GM13977 (cell line): ENCODE measurements around the gene LYRM4.

Experiments used
- DNase-seq: peaks from one replicate; pipeline ENCODE4 v3.0.0; 2012; ENCODE audit warnings: low spot score
- CTCF ChIP-seq: IDR thresholded peaks from 2 replicates; pipeline ENCODE4 v1.5.1; 2012; ENCODE audit warnings: mild to moderate bottlenecking, control low read depth; ENCODE audit not compliant: insufficient read depth; ENCODE audit errors: extremely low read depth, missing control alignments
- in situ Hi-C: fragments of 300-500 bp; cut with MboI; formaldehyde crosslinking; loops from one replicate; pipeline ENCODE4 v1.12.0; 2022; ENCODE audit warnings: low sequenced_read_pairs, low pct_unique_long_range_greater_than_20kb, mixed read lengths, inconsistent platforms; ENCODE audit not compliant: unreplicated experiment

The LYRM4 gene

DNA sequence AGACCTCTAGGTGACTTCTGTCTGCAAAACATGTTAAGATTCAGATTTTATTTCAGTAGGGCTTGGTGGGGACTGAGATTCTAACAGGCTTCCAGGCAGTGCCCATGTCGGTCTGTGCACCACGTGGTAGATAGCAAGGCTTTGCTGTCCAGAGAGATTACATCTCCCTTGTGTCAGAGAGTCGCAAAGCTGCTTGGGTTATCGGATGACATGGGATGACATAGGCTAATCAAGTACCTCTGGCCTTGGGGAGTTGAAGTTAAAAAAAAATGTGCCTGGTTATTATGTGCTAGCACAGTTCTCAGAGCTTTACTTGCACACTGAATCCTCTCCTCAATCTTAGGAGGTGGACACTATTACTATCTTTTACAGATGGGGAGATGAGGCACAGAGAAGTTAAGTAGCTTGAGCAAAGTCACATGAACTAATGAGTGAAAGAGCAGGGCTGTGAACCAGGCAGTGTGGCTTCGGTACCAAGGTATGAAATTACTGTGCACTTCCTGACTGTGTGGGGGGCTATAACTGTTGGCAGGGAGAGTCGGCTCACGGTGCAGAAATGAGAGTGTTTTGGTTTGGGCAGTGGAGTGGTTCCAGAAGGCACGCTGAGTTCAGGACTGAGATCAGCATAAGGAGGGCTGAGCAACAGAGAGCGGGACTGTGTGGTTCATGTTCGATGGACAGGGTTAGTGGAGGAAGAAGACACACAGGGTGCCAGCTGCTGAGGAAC is 41.6 kb upstream of the LYRM4 start:
- TF ChIP-seq CTCF: peak; percentile 6
- DNase-seq: peak; percentile 48
- in situ Hi-C loops: no loop called here

DNA sequence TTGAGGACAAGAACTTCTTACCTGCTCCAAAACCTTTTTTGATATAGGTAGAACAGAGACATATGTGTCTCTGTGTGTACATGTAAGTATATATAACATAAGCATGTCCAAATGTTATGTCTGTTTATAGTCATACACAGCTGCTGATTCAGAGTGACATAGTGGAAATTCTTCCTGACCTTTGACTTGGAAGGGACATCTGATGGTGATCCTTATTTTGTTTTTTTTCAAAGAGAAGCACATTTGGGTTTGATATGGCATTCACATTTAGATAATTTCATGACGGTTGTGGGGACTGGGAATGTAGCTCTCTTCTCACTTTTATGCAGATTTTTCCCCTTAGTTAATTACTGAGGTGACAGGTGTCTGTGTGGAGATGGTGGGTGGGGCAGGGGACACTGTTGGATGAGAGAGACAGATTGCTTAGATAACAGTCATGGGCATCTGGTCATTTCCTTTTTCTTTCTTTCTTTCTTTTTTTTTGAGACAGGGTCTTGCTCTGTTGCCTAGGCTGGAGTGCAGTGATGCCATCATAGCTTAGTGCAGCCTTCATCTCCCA is 39.5 kb upstream of the LYRM4 start:
- in situ Hi-C loops: no loop called here

DNA sequence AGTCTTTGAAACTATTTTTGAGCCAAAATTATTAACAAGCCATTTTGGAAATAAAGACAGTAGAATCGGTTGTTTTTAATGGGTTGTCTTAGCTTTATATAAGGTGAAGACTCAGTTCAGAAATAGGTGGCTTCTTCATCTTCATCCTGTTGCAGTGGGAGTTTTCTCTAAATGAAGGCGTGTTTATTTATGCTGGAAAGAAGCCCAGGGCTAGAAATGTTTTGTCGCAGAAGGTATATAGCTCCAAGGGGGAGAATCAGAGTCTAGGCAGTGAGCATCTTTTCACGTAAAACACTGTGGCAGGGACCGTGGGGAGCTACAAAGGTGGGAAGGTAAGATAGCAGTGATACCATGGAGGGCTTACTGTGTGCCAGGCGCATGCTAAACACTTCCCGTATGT is 34.9 kb upstream of the LYRM4 start:
- no peak for TF ChIP-seq CTCF
- in situ Hi-C loops: no loop called here
- no peak for DNase-seq

More for the DNA sequence above, 39.5 kb upstream of the LYRM4 start:
- TF ChIP-seq CTCF: no peak
- DNase-seq: no peak

DNA sequence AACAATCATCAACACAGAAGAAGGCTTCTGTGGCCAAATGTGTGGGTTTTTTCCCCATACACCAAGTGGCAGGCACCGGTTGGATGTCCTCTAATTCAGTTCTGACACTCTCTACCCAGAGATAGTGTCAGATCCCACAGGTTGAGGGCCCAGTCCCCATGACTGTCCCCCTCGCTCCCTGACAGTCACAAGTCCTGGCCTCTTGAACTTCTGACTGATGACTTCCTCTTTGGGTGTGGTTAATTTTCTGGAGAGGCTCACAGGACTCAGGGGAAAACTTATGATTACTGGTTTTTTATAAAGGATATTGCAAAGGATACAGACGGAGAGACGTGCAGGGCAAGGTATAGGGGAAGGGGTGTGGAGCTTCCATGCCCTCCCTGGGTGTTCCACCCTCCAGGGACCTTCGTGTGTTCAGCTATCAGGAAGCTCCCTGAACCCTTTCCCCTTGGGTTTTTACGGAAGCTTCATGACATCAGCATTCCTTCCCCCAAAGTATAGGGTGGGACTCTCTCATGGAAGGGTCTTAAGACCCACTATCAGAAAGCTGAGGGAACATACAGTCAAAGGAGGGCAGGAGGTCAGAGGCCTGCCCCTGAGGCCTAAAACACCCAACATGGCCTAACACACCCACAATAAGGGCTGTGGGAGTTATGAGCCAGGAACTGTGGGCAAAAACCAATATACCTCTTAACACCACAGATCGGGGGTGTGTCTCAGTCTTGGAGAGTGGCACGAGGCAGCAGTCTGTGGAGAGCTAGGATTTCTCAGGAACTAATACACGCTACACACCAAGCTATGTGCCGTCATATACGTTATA is 33.9 kb upstream of the LYRM4 start:
- no peak for DNase-seq
- in situ Hi-C loops: no loop called here
- no peak for TF ChIP-seq CTCF

DNA sequence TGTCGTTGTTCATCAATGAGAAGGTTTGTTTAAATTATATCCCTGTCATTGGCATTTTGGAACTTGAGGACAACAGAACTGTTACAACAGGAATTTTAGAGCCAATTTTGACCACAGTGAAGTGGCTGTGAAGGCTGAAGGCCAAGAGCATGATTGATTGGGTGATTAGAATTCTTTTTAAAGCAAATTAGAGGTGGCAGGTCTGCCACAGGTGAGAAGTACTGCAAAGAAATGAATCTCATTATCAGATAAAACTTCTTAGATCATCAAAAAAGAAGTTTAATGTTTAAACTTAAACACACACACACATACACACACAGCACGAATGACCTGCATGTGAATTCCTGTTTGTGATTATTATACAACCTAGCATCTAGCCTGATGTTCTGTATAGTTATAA is 32.9 kb upstream of the LYRM4 start:
- no peak for DNase-seq
- TF ChIP-seq CTCF: no peak
- in situ Hi-C loops: no loop called here

DNA sequence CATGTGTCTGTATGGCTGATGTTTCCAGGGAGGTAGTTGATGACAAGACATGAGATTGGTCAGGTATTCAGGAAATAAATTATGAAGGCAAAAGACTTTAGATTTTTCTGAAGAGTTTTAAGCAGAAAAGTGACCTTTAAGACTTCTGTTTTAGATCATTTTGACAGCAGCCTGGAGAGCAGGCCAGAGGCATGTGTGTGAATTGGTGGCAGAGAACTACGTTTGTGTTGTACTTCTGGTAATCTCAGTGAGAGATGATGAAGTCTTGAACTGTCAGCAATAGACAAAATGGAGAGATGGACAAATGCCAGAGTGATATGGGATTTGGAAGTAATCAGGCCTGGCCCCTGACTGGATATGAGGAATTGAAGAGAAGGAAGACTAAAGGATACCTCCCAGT is 31.4 kb upstream of the LYRM4 start:
- in situ Hi-C loops: no loop called here

More for the DNA sequence above, 31.4 kb upstream of the LYRM4 start:
- DNase-seq: no peak
- no peak for TF ChIP-seq CTCF
